ENCODE results near the gene CDADC1. TPM values are rescaled to one million over a fixed set of nuclear protein-coding genes. Genes with fewer than 3 reads are reported as not detected.

The CDADC1 gene
- total RNA-seq, 2 experiments from 2014 or later, result 9.1 to 11.3 TPM

- no peak overlapping the region for H3K4me3 ChIP-seq (ENCODE audit: low read length)
- H3K9me3 Mint-ChIP-seq, result no peaks in the 10 kb centered on the region
- no peak overlapping the region for H3K4me3 Mint-ChIP-seq
- H3K9me3 ChIP-seq (ENCODE audit: control insufficient read depth in 1 of 2, insufficient read depth in 1 of 2, low read length in 2 of 2), result no peaks in the 10 kb centered on the region
- no peak overlapping the region for H3K27ac ChIP-seq (ENCODE audit: low read depth in 1 of 2, low read length in 2 of 2)
- peaks cover 14% of the 10 kb centered on the region for H3K4me1 Mint-ChIP-seq (ENCODE audit: low read depth)
- no peaks in the 10 kb centered on the region for H3K27me3 Mint-ChIP-seq
- H3K27ac Mint-ChIP-seq, result no peak overlapping the region
- H3K36me3 Mint-ChIP-seq (ENCODE audit: low read depth), result peaks cover 10% of the 10 kb centered on the region
- ATAC-seq (ENCODE audit: poor library complexity), result no peak
- TF ChIP-seq, protein P1, sequence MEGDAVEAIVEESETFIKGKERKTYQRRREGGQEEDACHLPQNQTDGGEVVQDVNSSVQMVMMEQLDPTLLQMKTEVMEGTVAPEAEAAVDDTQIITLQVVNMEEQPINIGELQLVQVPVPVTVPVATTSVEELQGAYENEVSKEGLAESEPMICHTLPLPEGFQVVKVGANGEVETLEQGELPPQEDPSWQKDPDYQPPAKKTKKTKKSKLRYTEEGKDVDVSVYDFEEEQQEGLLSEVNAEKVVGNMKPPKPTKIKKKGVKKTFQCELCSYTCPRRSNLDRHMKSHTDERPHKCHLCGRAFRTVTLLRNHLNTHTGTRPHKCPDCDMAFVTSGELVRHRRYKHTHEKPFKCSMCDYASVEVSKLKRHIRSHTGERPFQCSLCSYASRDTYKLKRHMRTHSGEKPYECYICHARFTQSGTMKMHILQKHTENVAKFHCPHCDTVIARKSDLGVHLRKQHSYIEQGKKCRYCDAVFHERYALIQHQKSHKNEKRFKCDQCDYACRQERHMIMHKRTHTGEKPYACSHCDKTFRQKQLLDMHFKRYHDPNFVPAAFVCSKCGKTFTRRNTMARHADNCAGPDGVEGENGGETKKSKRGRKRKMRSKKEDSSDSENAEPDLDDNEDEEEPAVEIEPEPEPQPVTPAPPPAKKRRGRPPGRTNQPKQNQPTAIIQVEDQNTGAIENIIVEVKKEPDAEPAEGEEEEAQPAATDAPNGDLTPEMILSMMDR (IDR thresholded peaks at IDR 0.05), result no peak
- no peak for DNase-seq
- POLR2A ChIA-PET, result no interaction called here
- intact Hi-C loops (cut with DNase I, micrococcal nuclease), result loop anchor here in 1 of 2 experiments (10.0 kb wide), 1 partner anchor 1769 kb away; no protein-coding TSS in a partner anchor
- CTCF ChIA-PET, result no interaction called here
- H3K36me3 ChIP-seq (ENCODE audit: insufficient read depth, low read length), result no peaks in the 10 kb centered on the region
- no peaks in the 10 kb centered on the region for H3K27me3 ChIP-seq (ENCODE audit: control insufficient read depth in 1 of 2, insufficient read depth in 2 of 2, low read length in 2 of 2)
- H3K4me1 ChIP-seq (ENCODE audit: insufficient read depth, low read length), result peaks cover 10% of the 10 kb centered on the region
These were observed 58.2 kb downstream of the CDADC1 start for GRCh38 chr13:49305792-49306425.

GRCh38 chr13:49307365-49307764 is 59.6 kb downstream of the CDADC1 start:
- H3K4me3 ChIP-seq (ENCODE audit: low read length), result no peak overlapping the region
- ATAC-seq (ENCODE audit: poor library complexity) (no peak), DNase-seq (no peak)
- Mint-ChIP-seq H3K27ac (no peak overlapping the region), H3K36me3 (ENCODE audit: low read depth) (peaks cover 10% of the 10 kb centered on the region), H3K9me3 (no peaks in the 10 kb centered on the region), H3K4me3 (no peak overlapping the region), H3K27me3 (no peaks in the 10 kb centered on the region), H3K4me1 (ENCODE audit: low read depth) (peaks cover 3% of the 10 kb centered on the region)
- H3K27me3 ChIP-seq (ENCODE audit: control insufficient read depth in 1 of 2, insufficient read depth in 2 of 2, low read length in 2 of 2), result no peaks in the 10 kb centered on the region
- ChIA-PET CTCF (no interaction called here), POLR2A (no interaction called here)
- H3K36me3 ChIP-seq (ENCODE audit: insufficient read depth, low read length), result no peaks in the 10 kb centered on the region
- no peaks in the 10 kb centered on the region for H3K9me3 ChIP-seq (ENCODE audit: control insufficient read depth in 1 of 2, insufficient read depth in 1 of 2, low read length in 2 of 2)
- TF ChIP-seq, protein P1 (IDR thresholded peaks at IDR 0.05), result no peak
- intact Hi-C loops (cut with DNase I, micrococcal nuclease), result loop anchor here in 1 of 2 experiments (10.0 kb wide), 1 partner anchor 1767 kb away; no protein-coding TSS in a partner anchor
- H3K4me1 ChIP-seq (ENCODE audit: insufficient read depth, low read length), result no peaks in the 10 kb centered on the region
- H3K27ac ChIP-seq (ENCODE audit: low read depth in 1 of 2, low read length in 2 of 2), result no peak overlapping the region

DNA sequence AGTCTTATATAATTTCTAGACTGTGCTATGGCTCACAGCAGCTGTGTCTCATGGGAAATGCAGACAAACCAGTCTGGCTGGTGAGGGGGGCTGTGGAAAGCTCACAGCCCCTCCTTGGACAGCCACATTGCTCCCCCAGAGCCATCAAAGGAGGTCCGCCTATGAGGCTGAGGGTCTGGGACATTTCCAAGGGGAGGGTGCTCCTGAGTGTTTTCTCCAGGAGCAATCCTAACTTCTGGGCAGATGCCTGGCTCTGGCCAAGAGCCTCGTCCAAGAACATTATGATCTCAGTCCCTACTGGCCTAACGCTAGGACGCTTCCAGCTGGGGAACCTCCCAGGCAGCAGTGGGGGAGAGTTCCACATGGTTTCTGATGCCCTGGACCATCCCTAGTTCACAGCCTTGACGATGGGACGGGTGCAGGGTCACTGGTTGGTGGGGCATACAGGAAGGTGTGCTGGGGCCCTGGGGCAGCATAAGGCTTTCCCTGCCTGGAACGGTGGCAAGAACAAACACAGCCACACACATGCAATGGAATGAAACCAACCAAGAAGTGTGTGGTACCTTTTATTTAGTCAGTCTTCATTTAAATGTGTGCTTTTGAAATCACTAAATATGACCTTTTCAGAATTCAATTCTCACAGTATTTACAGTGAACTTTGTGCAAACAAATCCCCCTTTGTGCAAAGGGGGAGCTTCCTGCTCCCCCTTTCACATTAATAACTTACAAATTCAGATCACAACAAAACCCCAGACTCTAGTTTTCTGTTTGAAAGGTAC is 60.6 kb downstream of the CDADC1 start:
- POLR2A ChIA-PET, result no interaction called here

More for the DNA sequence above, 60.6 kb downstream of the CDADC1 start:
- no peaks in the 10 kb centered on the region for H3K36me3 ChIP-seq (ENCODE audit: insufficient read depth, low read length)
- H3K27ac ChIP-seq (ENCODE audit: low read depth in 1 of 2, low read length in 2 of 2), result no peak overlapping the region
- peaks cover 10% of the 10 kb centered on the region for H3K36me3 Mint-ChIP-seq (ENCODE audit: low read depth)
- no peak overlapping the region for H3K4me3 Mint-ChIP-seq
- H3K27ac Mint-ChIP-seq, result no peak overlapping the region
- H3K9me3 Mint-ChIP-seq, result no peaks in the 10 kb centered on the region
- no peak for ATAC-seq (ENCODE audit: poor library complexity)
- no peaks in the 10 kb centered on the region for H3K27me3 ChIP-seq (ENCODE audit: control insufficient read depth in 1 of 2, insufficient read depth in 2 of 2, low read length in 2 of 2)
- no peaks in the 10 kb centered on the region for H3K4me1 Mint-ChIP-seq (ENCODE audit: low read depth)
- H3K4me1 ChIP-seq (ENCODE audit: insufficient read depth, low read length), result no peaks in the 10 kb centered on the region
- no peak overlapping the region for H3K4me3 ChIP-seq (ENCODE audit: low read length)
- DNase-seq, result no peak
- CTCF ChIA-PET, result no interaction called here
- intact Hi-C loops (cut with DNase I, micrococcal nuclease), result loop anchor here in 1 of 2 experiments (10.0 kb wide), 1 partner anchor 1767 kb away; no protein-coding TSS in a partner anchor
- TF ChIP-seq, protein P1 (IDR thresholded peaks at IDR 0.05), result no peak
- H3K27me3 Mint-ChIP-seq, result no peaks in the 10 kb centered on the region
- H3K9me3 ChIP-seq (ENCODE audit: control insufficient read depth in 1 of 2, insufficient read depth in 1 of 2, low read length in 2 of 2), result no peaks in the 10 kb centered on the region

Data from CD4-positive, alpha-beta T cell (primary cell).